Measurements from ENCODE around the gene DISC1.

GRCh38 chr1:231964241-231964640 lies 337.7 kb downstream of the DISC1 start:
- no peak for TF ChIP-seq POU2F2 (IDR thresholded peaks at IDR 0.05; ENCODE audit: low read depth, low read length)
- TF ChIP-seq TAF1 (IDR thresholded peaks at IDR 0.05; ENCODE audit: low read depth, low read length) = no peak

All from GM12891 (cell line).